Right lobe of liver (tissue), 4 donors: ENCODE results near the gene CPSF4.
A peak's percentile ranks its signal among the peaks of the same experiment; 100 is the strongest.

Source experiments
- POLR2A ChIP-seq: fragments of 450-650 bp; IDR thresholded peaks from one replicate; pipeline ENCODE4 v1.6.1; 2017; ENCODE audit warnings: antibody characterized with exemption, mild to moderate bottlenecking
- TF ChIP-seq, protein P1 (sequence below), 4 donors: fragments of 200-600 bp in 3 of 4; fragments of 450-650 bp in 1 of 4; IDR thresholded peaks; one replicate each; pipeline versions ENCODE4 v1.5.1 to v1.8.0; 2016 to 2022; ENCODE audit warnings: antibody characterized with exemption in 4 of 4, mild to moderate bottlenecking in 2 of 4
- donor health status: DM: no; HTN: no; CAD: no.
- donor health status: DM: no; HTN: no; CAD: no.
- donor health status: DM: no; HTN: yes; CAD: no.

DNA sequence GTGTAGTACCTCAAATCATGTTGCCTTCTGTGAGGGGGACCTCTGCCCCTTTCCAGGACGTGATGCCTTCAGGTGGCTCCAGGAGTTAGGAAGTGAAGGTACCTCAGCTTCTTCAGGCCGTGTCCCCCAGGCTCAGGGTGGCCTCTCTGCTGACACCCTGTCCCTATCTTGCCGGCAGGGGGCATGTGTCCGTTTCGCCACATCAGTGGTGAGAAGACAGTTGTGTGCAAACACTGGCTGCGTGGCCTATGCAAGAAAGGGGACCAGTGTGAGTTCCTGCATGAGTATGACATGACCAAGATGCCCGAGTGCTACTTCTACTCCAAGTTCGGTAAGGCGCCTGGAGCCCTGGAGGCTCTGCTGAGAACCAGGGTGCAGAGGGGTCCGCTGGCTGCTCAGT lies 9.2 kb downstream of the CPSF4 start:
- TF ChIP-seq, protein P1, sequence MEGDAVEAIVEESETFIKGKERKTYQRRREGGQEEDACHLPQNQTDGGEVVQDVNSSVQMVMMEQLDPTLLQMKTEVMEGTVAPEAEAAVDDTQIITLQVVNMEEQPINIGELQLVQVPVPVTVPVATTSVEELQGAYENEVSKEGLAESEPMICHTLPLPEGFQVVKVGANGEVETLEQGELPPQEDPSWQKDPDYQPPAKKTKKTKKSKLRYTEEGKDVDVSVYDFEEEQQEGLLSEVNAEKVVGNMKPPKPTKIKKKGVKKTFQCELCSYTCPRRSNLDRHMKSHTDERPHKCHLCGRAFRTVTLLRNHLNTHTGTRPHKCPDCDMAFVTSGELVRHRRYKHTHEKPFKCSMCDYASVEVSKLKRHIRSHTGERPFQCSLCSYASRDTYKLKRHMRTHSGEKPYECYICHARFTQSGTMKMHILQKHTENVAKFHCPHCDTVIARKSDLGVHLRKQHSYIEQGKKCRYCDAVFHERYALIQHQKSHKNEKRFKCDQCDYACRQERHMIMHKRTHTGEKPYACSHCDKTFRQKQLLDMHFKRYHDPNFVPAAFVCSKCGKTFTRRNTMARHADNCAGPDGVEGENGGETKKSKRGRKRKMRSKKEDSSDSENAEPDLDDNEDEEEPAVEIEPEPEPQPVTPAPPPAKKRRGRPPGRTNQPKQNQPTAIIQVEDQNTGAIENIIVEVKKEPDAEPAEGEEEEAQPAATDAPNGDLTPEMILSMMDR (IDR thresholded peaks at IDR 0.05): peak in 2 of 4 donors; percentile 15 to 25
- no peak for TF ChIP-seq POLR2A
